H9 (cell line): ENCODE data around the gene CTIF. TPM values are rescaled to one million over a fixed set of nuclear protein-coding genes. Genes with fewer than 3 reads are reported as not detected.

Experiments used
- DNase-seq: peaks from one replicate; pipeline ENCODE4 v3.0.0-alpha.2; 2017
- H2AFZ ChIP-seq: one replicate; pipeline ENCODE4 v1.6.1; 2013; ENCODE audit warnings: mild to moderate bottlenecking, low read length, control low read depth, moderate library complexity
- H2AK5ac ChIP-seq: 2 replicates; pipeline ENCODE4 v1.6.1; 2013; ENCODE audit warnings: low read length, control low read depth, mixed read lengths; ENCODE audit not compliant: insufficient read length
- H2BK120ac ChIP-seq: one replicate; pipeline ENCODE4 v1.6.1; 2013; ENCODE audit warnings: low read depth, mild to moderate bottlenecking, low read length, control low read depth, inconsistent platforms; ENCODE audit not compliant: poor library complexity, severe bottlenecking
- H2BK12ac ChIP-seq: 2 replicates; pipeline ENCODE4 v1.6.1; 2013; ENCODE audit warnings: low read length, control low read depth, mixed read lengths, low read depth; ENCODE audit not compliant: insufficient read length
- H2BK15ac ChIP-seq: 2 replicates; pipeline ENCODE4 v1.6.1; 2013; ENCODE audit warnings: low read depth, low read length, control low read depth
- H2BK20ac ChIP-seq: one replicate; pipeline ENCODE4 v1.6.1; 2013; ENCODE audit warnings: low read depth, mild to moderate bottlenecking, low read length, control low read depth, inconsistent platforms; ENCODE audit not compliant: poor library complexity, severe bottlenecking
- H2BK5ac ChIP-seq: 2 replicates; pipeline ENCODE4 v1.6.1; 2013; ENCODE audit warnings: low read length, control low read depth, mixed read lengths; ENCODE audit not compliant: insufficient read length
- H3K14ac ChIP-seq: 2 replicates; pipeline ENCODE4 v1.6.1; 2013; ENCODE audit warnings: low read length, control low read depth; ENCODE audit not compliant: insufficient read depth
- H3K18ac ChIP-seq: 2 replicates; pipeline ENCODE4 v1.6.1; 2013; ENCODE audit warnings: low read depth, mild to moderate bottlenecking, mixed read lengths, low read length, control low read depth; ENCODE audit not compliant: insufficient read length
- H3K23ac ChIP-seq: 2 replicates; pipeline ENCODE4 v1.6.1; 2013; ENCODE audit warnings: low read length, control low read depth, mixed read lengths, low read depth; ENCODE audit not compliant: insufficient read length
- H3K23me2 ChIP-seq: 2 replicates; pipeline ENCODE4 v1.6.1; 2013; ENCODE audit warnings: low read depth, mild to moderate bottlenecking, mixed read lengths, low read length, control low read depth; ENCODE audit not compliant: insufficient read length, poor library complexity, severe bottlenecking
- H3K27ac ChIP-seq: 2 replicates; pipeline ENCODE4 v1.5.1; 2013; ENCODE audit warnings: low read length, control low read depth, mixed read lengths, low read depth; ENCODE audit not compliant: insufficient read length
- H3K27me3 ChIP-seq: 2 replicates; pipeline ENCODE4 v1.6.1; 2013; ENCODE audit warnings: low read length, control low read depth, inconsistent platforms; ENCODE audit not compliant: insufficient read depth
- H3K4ac ChIP-seq: 2 replicates; pipeline ENCODE4 v1.6.1; 2013; ENCODE audit warnings: low read depth, mild to moderate bottlenecking, control low read depth, inconsistent platforms, low read length, moderate library complexity
- H3K4me1 ChIP-seq: 2 replicates; pipeline ENCODE4 v1.6.1; 2013; ENCODE audit warnings: low read length, control low read depth, inconsistent platforms; ENCODE audit not compliant: insufficient read depth
- H3K4me2 ChIP-seq: 2 replicates; pipeline ENCODE4 v1.6.1; 2013; ENCODE audit warnings: low read length, control low read depth, mixed read lengths; ENCODE audit not compliant: insufficient read length, insufficient read depth
- H3K56ac ChIP-seq: 2 replicates; pipeline ENCODE4 v1.6.1; 2013; ENCODE audit warnings: low read depth, mild to moderate bottlenecking, mixed read lengths, low read length, control low read depth; ENCODE audit not compliant: insufficient read length
- H3K79me1 ChIP-seq: 2 replicates; pipeline ENCODE4 v1.6.1; 2013; ENCODE audit warnings: low read depth, mild to moderate bottlenecking, moderate library complexity, low read length, control low read depth, inconsistent platforms; ENCODE audit not compliant: insufficient read depth, poor library complexity, severe bottlenecking
- H3K79me2 ChIP-seq: 2 replicates; pipeline ENCODE4 v1.6.1; 2013; ENCODE audit warnings: low read length, control low read depth, inconsistent platforms; ENCODE audit not compliant: insufficient read depth
- H3K9ac ChIP-seq: 2 replicates; pipeline ENCODE4 v1.6.1; 2013; ENCODE audit warnings: low read length, control low read depth, mixed read lengths; ENCODE audit not compliant: insufficient read length; ENCODE audit errors: extremely low read depth
- H3K9me3 ChIP-seq: one replicate; pipeline ENCODE4 v1.6.1; 2013; ENCODE audit warnings: low read depth, low read length, inconsistent platforms; ENCODE audit not compliant: control insufficient read depth
- H3T11ph ChIP-seq: one replicate; pipeline ENCODE4 v1.6.1; 2013; ENCODE audit warnings: mild to moderate bottlenecking, low read length, control low read depth, inconsistent platforms
- H4K20me1 ChIP-seq: one replicate; pipeline ENCODE4 v1.6.1; 2013; ENCODE audit not compliant: control insufficient read depth, insufficient read length, insufficient read depth
- H4K5ac ChIP-seq: 2 replicates; pipeline ENCODE4 v1.6.1; 2013; ENCODE audit warnings: low read depth, mild to moderate bottlenecking, mixed read lengths, low read length, control low read depth; ENCODE audit not compliant: insufficient read length
- H4K8ac ChIP-seq: replicated peaks from 2 replicates; pipeline ENCODE4 v1.6.1; 2013; ENCODE audit warnings: low read length, control low read depth, mixed read lengths, low read depth; ENCODE audit not compliant: insufficient read length
- H4K91ac ChIP-seq: 2 replicates; pipeline ENCODE4 v1.6.1; 2013; ENCODE audit warnings: low read depth, mild to moderate bottlenecking, moderate library complexity, mixed read lengths, low read length, control low read depth; ENCODE audit not compliant: insufficient read length
- H3K27ac Mint-ChIP-seq, 3 experiments: 2 replicates in 2 of 3; 3 replicates in 1 of 3; pipeline ENCODE4 v1.8.0; 2020 to 2021; ENCODE audit warnings: mixed read lengths in 3 of 3, mild to moderate bottlenecking in 1 of 3, moderate library complexity in 1 of 3
- H3K27me3 Mint-ChIP-seq: 2 replicates; pipeline ENCODE4 v1.8.0; 2021; ENCODE audit warnings: low read depth, mild to moderate bottlenecking, moderate library complexity, mixed read lengths
- H3K36me3 Mint-ChIP-seq, 3 experiments: 2 replicates in 2 of 3; 3 replicates in 1 of 3; pipeline ENCODE4 v1.8.0; 2020 to 2021; ENCODE audit warnings: low read depth in 3 of 3, mixed read lengths in 3 of 3; ENCODE audit not compliant: insufficient read depth in 1 of 3
- H3K4me1 Mint-ChIP-seq, 2 experiments: 2 replicates each; pipeline ENCODE4 v1.8.0; 2020; ENCODE audit warnings: mixed read lengths in 2 of 2
- H3K4me3 Mint-ChIP-seq, 2 experiments: 2 replicates in 1 of 2; 3 replicates in 1 of 2; pipeline ENCODE4 v1.8.0; 2020 to 2021; ENCODE audit warnings: mild to moderate bottlenecking in 2 of 2, mixed read lengths in 2 of 2, moderate library complexity in 1 of 2
- H3K9me3 Mint-ChIP-seq, 2 experiments: 2 replicates in 1 of 2; 3 replicates in 1 of 2; pipeline ENCODE4 v1.8.0; 2020; ENCODE audit warnings: mild to moderate bottlenecking in 2 of 2, mixed read lengths in 2 of 2, moderate library complexity in 1 of 2
- WGBS: extraction: QIAGEN DNeasy Blood & Tissue Kit; methylation state at CpG from one replicate; pipeline ENCODE4 v1.1.7; 2013; ENCODE audit warnings: missing lambda C conversion rate, low lambda C conversion rate, mixed read lengths; ENCODE audit not compliant: insufficient read length; ENCODE audit errors: extremely low coverage; 5-methylcytosine and 5-hydroxymethylcytosine counted together
- total RNA-seq: library from RNA; stranded (reverse); gene quantifications from 2 replicates; pipeline ENCODE4 v1.2.1, GENCODE V29; 2021
- TF ChIP-seq, protein P1 (sequence below): fragments of 200-600 bp; sonication (generic); conservative IDR thresholded peaks from 3 replicates; pipeline ENCODE4 v1.8.0; 2021; ENCODE audit warnings: antibody characterized with exemption, mild to moderate bottlenecking

The CTIF gene
- total RNA-seq, 1 experiment from 2014 or later = 15.8 TPM

GRCh38 chr18:48706731-48707130, 167.9 kb downstream of the CTIF start:
- no peak overlapping the region for H3K9ac ChIP-seq
- H3K27me3 ChIP-seq = no peaks in the 10 kb centered on the region
- H3K27ac ChIP-seq = no peak overlapping the region
- TF ChIP-seq, protein P1, sequence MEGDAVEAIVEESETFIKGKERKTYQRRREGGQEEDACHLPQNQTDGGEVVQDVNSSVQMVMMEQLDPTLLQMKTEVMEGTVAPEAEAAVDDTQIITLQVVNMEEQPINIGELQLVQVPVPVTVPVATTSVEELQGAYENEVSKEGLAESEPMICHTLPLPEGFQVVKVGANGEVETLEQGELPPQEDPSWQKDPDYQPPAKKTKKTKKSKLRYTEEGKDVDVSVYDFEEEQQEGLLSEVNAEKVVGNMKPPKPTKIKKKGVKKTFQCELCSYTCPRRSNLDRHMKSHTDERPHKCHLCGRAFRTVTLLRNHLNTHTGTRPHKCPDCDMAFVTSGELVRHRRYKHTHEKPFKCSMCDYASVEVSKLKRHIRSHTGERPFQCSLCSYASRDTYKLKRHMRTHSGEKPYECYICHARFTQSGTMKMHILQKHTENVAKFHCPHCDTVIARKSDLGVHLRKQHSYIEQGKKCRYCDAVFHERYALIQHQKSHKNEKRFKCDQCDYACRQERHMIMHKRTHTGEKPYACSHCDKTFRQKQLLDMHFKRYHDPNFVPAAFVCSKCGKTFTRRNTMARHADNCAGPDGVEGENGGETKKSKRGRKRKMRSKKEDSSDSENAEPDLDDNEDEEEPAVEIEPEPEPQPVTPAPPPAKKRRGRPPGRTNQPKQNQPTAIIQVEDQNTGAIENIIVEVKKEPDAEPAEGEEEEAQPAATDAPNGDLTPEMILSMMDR = no peak
- no peaks in the 10 kb centered on the region for H3K79me2 ChIP-seq
- Mint-ChIP-seq H3K27ac (no peak overlapping the region), H3K36me3 (peaks cover 0 to 2% (median 0%) of the 10 kb centered on the region in 3 experiments; a peak in 1 of 7 replicates), H3K4me1 (peaks cover 10 to 14% of the 10 kb centered on the region in 2 experiments), H3K4me3 (no peak overlapping the region), H3K9me3 (peaks cover 0 to 2% of the 10 kb centered on the region in 2 experiments; a peak in 1 of 5 replicates), H3K27me3 (no peaks in the 10 kb centered on the region)
- no peaks in the 10 kb centered on the region for H3K4me1 ChIP-seq
- H3K79me1 ChIP-seq = no peaks in the 10 kb centered on the region
- no peak overlapping the region for H2AFZ ChIP-seq
- H3K4me2 ChIP-seq = no peak overlapping the region
- H3K18ac ChIP-seq = no peak overlapping the region
- H3K4ac ChIP-seq = no peak overlapping the region
- DNase-seq = no peak
- H3K14ac ChIP-seq = no peak overlapping the region
- H3K23ac ChIP-seq = no peak overlapping the region
- no peak overlapping the region for H2BK12ac ChIP-seq
- H4K5ac ChIP-seq = no peak overlapping the region
- H2BK5ac ChIP-seq = no peak overlapping the region
- H4K8ac ChIP-seq = no peak overlapping the region
- no peak overlapping the region for H3K56ac ChIP-seq
- H2BK20ac ChIP-seq = no peak overlapping the region
- no peak overlapping the region for H2BK120ac ChIP-seq
- H3K9me3 ChIP-seq = no peaks in the 10 kb centered on the region
- no peak overlapping the region for H2AK5ac ChIP-seq
- no peaks in the 10 kb centered on the region for H3K23me2 ChIP-seq
- no CpG with 5 or more reads among the region's 5 CpGs for WGBS
- H4K91ac ChIP-seq = no peak overlapping the region
- no peak overlapping the region for H3T11ph ChIP-seq
- H4K20me1 ChIP-seq = no peaks in the 10 kb centered on the region
- H2BK15ac ChIP-seq = no peak overlapping the region
